Keratinocyte (primary cell): ENCODE data around the gene TMEM33. TPM values are rescaled to one million over a fixed set of nuclear protein-coding genes. Genes with fewer than 3 reads are reported as not detected.

Experiments
- DNase-seq: peaks from one replicate; pipeline ENCODE4 v3.0.0-alpha.2; 2011; ENCODE audit warnings: low read depth, missing footprints, low spot score
- FAIRE-seq: peaks from 2 replicates; lab custom pipeline; 2011; peaks lifted over from hg19 to GRCh38; lab: Jason Lieb, UNC
- H2AFZ ChIP-seq: 2 replicates; pipeline ENCODE4 v1.6.0; 2012; ENCODE audit warnings: low read length, control low read depth, inconsistent platforms; ENCODE audit not compliant: control insufficient read depth
- H3K27ac ChIP-seq: 2 replicates; pipeline ENCODE4 v1.5.1; 2011; ENCODE audit warnings: low read length; ENCODE audit not compliant: control insufficient read depth, insufficient read depth
- H3K27me3 ChIP-seq: 3 replicates; pipeline ENCODE4 v1.6.0; 2011; ENCODE audit warnings: low read length; ENCODE audit not compliant: control insufficient read depth, insufficient read depth; ENCODE audit errors: extremely low read depth
- H3K36me3 ChIP-seq, 2 experiments: 2 replicates in 1 of 2; 3 replicates in 1 of 2; pipeline ENCODE4 v1.5.1; 2011; ENCODE audit warnings: low read length in 2 of 2, mild to moderate bottlenecking in 1 of 2; ENCODE audit not compliant: control insufficient read depth in 2 of 2, insufficient read depth in 2 of 2; ENCODE audit errors: extremely low read depth in 1 of 2
- H3K4me1 ChIP-seq: 3 replicates; pipeline ENCODE4 v1.5.1; 2011; ENCODE audit warnings: low read length; ENCODE audit not compliant: control insufficient read depth, insufficient read depth; ENCODE audit errors: extremely low read depth
- H3K4me2 ChIP-seq: 3 replicates; pipeline ENCODE4 v1.6.0; 2011; ENCODE audit warnings: low read depth, low read length; ENCODE audit not compliant: control insufficient read depth, insufficient read depth; ENCODE audit errors: extremely low read depth
- H3K4me3 ChIP-seq, 3 experiments: fragments of 200-600 bp in 1 of 3; sonication (generic) in 1 of 3; 2 replicates in 2 of 3; 3 replicates in 1 of 3; pipeline ENCODE4 v1.5.1; 2011 to 2016; ENCODE audit warnings: low read length in 3 of 3, mild to moderate bottlenecking in 3 of 3, control low read depth in 2 of 3, inconsistent platforms in 1 of 3, low read depth in 1 of 3, mixed read lengths in 1 of 3, mixed run types in 1 of 3, moderate library complexity in 1 of 3; ENCODE audit not compliant: control insufficient read depth in 2 of 3, insufficient read depth in 2 of 3; ENCODE audit errors: extremely low read depth in 1 of 3
- H3K79me2 ChIP-seq: 2 replicates; pipeline ENCODE4 v1.6.0; 2012; ENCODE audit warnings: low read length; ENCODE audit not compliant: control insufficient read depth, insufficient read depth
- H3K9ac ChIP-seq: 3 replicates; pipeline ENCODE4 v1.6.0; 2011; ENCODE audit warnings: low read length; ENCODE audit not compliant: control insufficient read depth, insufficient read depth; ENCODE audit errors: extremely low read depth
- H3K9me1 ChIP-seq: 3 replicates; pipeline ENCODE4 v1.6.0; 2011; ENCODE audit warnings: low read length; ENCODE audit not compliant: control insufficient read depth, insufficient read depth; ENCODE audit errors: extremely low read depth
- H3K9me3 ChIP-seq: 2 replicates; pipeline ENCODE4 v1.5.1; 2012; ENCODE audit warnings: low read depth, low read length; ENCODE audit not compliant: control insufficient read depth
- H4K20me1 ChIP-seq: 3 replicates; pipeline ENCODE4 v1.6.0; 2011; ENCODE audit warnings: low read length; ENCODE audit not compliant: control insufficient read depth, insufficient read depth; ENCODE audit errors: extremely low read depth
- CTCF ChIP-seq, 3 experiments: IDR thresholded peaks in 1 of 3; conservative IDR thresholded peaks in 1 of 3; optimal IDR thresholded peaks in 1 of 3; 2 replicates in 2 of 3; 3 replicates in 1 of 3; pipeline versions ENCODE3 to v1.5.1; 2011; ENCODE audit warnings: low read length in 3 of 3, mild to moderate bottlenecking in 3 of 3, moderate library complexity in 2 of 3, control low read depth in 1 of 3, inconsistent platforms in 1 of 3; ENCODE audit not compliant: insufficient read depth in 2 of 3; ENCODE audit errors: extremely low read depth in 1 of 3
- EZH2 ChIP-seq: IDR thresholded peaks from one replicate; pipeline ENCODE4 v1.6.1; 2012; ENCODE audit warnings: inconsistent platforms, mild to moderate bottlenecking, low read length, moderate library complexity
- dilution Hi-C: fragments of 300-500 bp; cut with MboI; formaldehyde crosslinking; loops from one replicate; pipeline ENCODE4 v1.7.0; 2020; ENCODE audit warnings: low sequenced_read_pairs; ENCODE audit not compliant: extremely low pct_ligation_motif_present
- polyA plus RNA-seq, 5 experiments: library from polyadenylated mRNA; depleted of rRNA in 3 of 5; stranded (reverse) in 3 of 5; stranded (forward) in 1 of 5; unstranded in 1 of 5; fragments of >200 nt; gene quantifications; 1 replicate in 1 of 5; 2 replicates in 3 of 5; 3 replicates in 1 of 5; pipeline versions ENCODE4 v1.2.1 to v1.2.3, GENCODE V29; 2011 to 2012; ENCODE audit warnings: missing spikeins in 2 of 5, low read depth in 1 of 5, low replicate concordance in 1 of 5

TMEM33 gene
- polyA plus RNA-seq, 1 donor (not counting 4 experiments of a cell fraction or from before 2014, with no cell fraction given): 133 TPM

DNA sequence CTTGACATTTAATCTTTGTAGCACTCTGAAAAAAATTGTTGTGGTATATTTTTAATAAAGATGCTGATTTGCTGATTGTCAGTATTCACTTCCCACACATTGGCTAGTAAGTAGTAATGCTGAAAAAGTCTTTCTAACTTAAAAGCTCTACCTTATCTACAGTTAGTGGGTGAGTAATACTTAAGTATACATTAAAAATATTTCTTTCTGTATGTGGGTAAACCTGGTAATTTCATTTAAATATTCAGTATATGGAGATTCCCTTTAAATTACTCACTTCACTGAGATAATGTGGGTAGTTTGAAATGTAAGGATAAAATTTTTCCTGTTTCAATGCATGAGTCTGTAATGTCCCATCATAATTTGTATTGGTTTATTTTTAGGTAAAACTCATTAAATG, 5.6 kb downstream of the TMEM33 start:
- no peak overlapping the region for H3K4me2 ChIP-seq
- H3K9ac ChIP-seq: no peak overlapping the region
- no peak for TF ChIP-seq EZH2
- H3K36me3 ChIP-seq: peaks cover 2 to 20% of the 10 kb centered on the region in 2 experiments
- no peak overlapping the region for H3K27ac ChIP-seq
- no peak overlapping the region for H2AFZ ChIP-seq
- FAIRE-seq (no peak), DNase-seq (no peak)
- no peak overlapping the region for H3K4me3 ChIP-seq
- H3K4me1 ChIP-seq: peaks cover 30% of the 10 kb centered on the region
- no peaks in the 10 kb centered on the region for H3K9me3 ChIP-seq
- dilution Hi-C loops: no loop called here
- peaks cover 2% of the 10 kb centered on the region for H4K20me1 ChIP-seq
- H3K27me3 ChIP-seq: no peaks in the 10 kb centered on the region
- peaks cover 61% of the 10 kb centered on the region for H3K79me2 ChIP-seq
- H3K9me1 ChIP-seq: no peaks in the 10 kb centered on the region

- Histone ChIP-seq H4K20me1 (peaks cover 2% of the 10 kb centered on the region), H3K79me2 (peaks cover 41% of the 10 kb centered on the region), H3K9ac (no peak overlapping the region), H3K36me3 (peaks cover 0 to 22% of the 10 kb centered on the region in 2 experiments), H3K4me3 (no peak overlapping the region), H2AFZ (no peak overlapping the region), H3K4me2 (no peak overlapping the region), H3K4me1 (peaks cover 11% of the 10 kb centered on the region), H3K9me3 (no peaks in the 10 kb centered on the region), H3K27me3 (no peaks in the 10 kb centered on the region), H3K9me1 (no peaks in the 10 kb centered on the region), H3K27ac (no peak overlapping the region)
- DNase-seq (no peak), FAIRE-seq (no peak)
- dilution Hi-C loops: no loop called here
- no peak for TF ChIP-seq CTCF (optimal IDR thresholded peaks at IDR 0.05 in 1 of 3, IDR thresholded peaks at IDR 0.05 in 1 of 3, conservative IDR thresholded peaks at IDR 0.05 in 1 of 3; ENCODE audit: extremely low read depth in 1 of 3, insufficient read depth in 2 of 3, low read length in 3 of 3)
- no peak for TF ChIP-seq EZH2
These were observed 8.3 kb downstream of the TMEM33 start for GRCh38 chr4:41943506-41943905.

DNA sequence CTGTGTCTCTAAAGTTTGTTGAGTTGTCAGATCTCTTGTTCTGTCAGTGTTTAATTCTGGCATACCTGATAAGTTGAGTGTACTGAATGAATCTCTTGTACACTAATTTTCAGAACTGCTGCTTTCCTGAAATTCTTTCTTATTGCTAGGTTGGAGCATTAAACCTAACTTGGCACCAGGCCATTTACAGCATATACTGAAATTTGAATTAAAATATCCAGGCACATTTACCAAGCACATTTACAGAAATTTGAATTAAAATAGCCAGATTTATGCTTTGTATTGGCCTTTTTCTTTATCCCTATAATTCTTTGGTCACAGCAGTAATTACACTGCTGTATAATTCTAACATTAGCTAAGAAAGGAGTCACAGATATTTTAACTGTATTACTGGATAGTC, 8.9 kb downstream of the TMEM33 start:
- no peak overlapping the region for H3K4me2 ChIP-seq
- H3K9me3 ChIP-seq: no peaks in the 10 kb centered on the region
- TF ChIP-seq EZH2 (no peak), CTCF (optimal IDR thresholded peaks at IDR 0.05 in 1 of 3, IDR thresholded peaks at IDR 0.05 in 1 of 3, conservative IDR thresholded peaks at IDR 0.05 in 1 of 3; ENCODE audit: extremely low read depth in 1 of 3, insufficient read depth in 2 of 3, low read length in 3 of 3) (no peak)
- H3K9ac ChIP-seq: no peak overlapping the region
- peaks cover 40% of the 10 kb centered on the region for H3K79me2 ChIP-seq
- H3K36me3 ChIP-seq: peaks cover 0 to 22% of the 10 kb centered on the region in 2 experiments
- H3K4me3 ChIP-seq: no peak overlapping the region
- no peak overlapping the region for H2AFZ ChIP-seq
- no peaks in the 10 kb centered on the region for H3K27me3 ChIP-seq
- no peak overlapping the region for H3K27ac ChIP-seq
- FAIRE-seq (no peak), DNase-seq (no peak)
- peaks cover 2% of the 10 kb centered on the region for H4K20me1 ChIP-seq
- peaks cover 6% of the 10 kb centered on the region for H3K4me1 ChIP-seq
- dilution Hi-C loops: no loop called here
- H3K9me1 ChIP-seq: no peaks in the 10 kb centered on the region
